ENCODE measurements around the gene DOP1A. TPM values are rescaled to one million over a fixed set of nuclear protein-coding genes. Genes with fewer than 3 reads are reported as not detected.
A peak's percentile ranks its signal among the peaks of the same experiment; 100 is the strongest.

The DOP1A gene
- total RNA-seq, 1 donor from 2014 or later: 19.0 TPM

DNA sequence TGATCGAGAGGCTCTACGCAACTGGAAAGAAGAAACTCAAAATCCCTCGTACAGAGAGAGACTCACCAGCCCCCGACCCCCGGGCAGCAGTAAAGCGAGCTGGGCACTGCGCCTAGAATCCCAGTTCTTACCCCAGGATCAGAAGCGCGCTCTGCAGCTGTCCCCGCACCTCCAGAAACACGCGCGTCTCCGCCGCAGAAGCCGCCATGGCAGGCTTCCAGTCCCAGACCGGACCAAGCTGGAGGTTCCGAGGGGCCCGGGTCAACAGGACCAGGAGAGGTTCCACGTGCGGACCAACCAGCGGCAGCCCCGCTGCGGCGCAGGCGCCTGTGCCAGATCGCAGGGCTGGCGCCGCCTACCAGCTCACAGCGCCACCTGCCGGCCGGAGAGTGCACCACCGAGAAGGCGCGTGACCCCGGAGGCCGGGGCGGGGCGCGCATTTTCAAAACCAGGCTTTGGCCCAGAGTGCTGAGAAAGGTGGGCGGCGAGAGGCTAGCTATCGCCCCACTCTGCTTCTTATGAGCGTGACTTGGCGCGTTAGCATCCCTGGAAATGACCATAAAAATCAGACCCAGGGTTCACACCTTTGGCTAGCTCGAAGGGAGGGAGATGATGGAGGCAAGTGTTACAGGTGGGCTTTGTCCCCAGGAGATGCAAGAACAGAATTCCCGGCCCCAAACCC is 1.8 kb upstream of the DOP1A start, which contains the start of gene UBE3D:
TSS of gene UBE3D (minus strand) at position 331 of the 682 bp plus-strand sequence. CDS start at position 208, 123 bp downstream.
- Mint-ChIP-seq H3K4me1 (ENCODE audit: low read depth) (peaks cover 31% of the 10 kb centered on the region), H3K36me3 (ENCODE audit: low read depth) (no peaks in the 10 kb centered on the region), H3K4me3 (ENCODE audit: unreplicated experiment) (peak within 1 kb of the TSS; percentile 88), H3K27me3 (ENCODE audit: low read depth) (no peaks in the 10 kb centered on the region), H3K27ac (ENCODE audit: unreplicated experiment) (peak within 1 kb of the TSS; percentile 45), H3K9me3 (ENCODE audit: low read depth) (no peaks in the 10 kb centered on the region)
- TF ChIP-seq, protein P1, sequence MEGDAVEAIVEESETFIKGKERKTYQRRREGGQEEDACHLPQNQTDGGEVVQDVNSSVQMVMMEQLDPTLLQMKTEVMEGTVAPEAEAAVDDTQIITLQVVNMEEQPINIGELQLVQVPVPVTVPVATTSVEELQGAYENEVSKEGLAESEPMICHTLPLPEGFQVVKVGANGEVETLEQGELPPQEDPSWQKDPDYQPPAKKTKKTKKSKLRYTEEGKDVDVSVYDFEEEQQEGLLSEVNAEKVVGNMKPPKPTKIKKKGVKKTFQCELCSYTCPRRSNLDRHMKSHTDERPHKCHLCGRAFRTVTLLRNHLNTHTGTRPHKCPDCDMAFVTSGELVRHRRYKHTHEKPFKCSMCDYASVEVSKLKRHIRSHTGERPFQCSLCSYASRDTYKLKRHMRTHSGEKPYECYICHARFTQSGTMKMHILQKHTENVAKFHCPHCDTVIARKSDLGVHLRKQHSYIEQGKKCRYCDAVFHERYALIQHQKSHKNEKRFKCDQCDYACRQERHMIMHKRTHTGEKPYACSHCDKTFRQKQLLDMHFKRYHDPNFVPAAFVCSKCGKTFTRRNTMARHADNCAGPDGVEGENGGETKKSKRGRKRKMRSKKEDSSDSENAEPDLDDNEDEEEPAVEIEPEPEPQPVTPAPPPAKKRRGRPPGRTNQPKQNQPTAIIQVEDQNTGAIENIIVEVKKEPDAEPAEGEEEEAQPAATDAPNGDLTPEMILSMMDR (IDR thresholded peaks at IDR 0.05): peak; percentile 100
- DNase-seq (ENCODE audit: low spot score): no peak

DNA sequence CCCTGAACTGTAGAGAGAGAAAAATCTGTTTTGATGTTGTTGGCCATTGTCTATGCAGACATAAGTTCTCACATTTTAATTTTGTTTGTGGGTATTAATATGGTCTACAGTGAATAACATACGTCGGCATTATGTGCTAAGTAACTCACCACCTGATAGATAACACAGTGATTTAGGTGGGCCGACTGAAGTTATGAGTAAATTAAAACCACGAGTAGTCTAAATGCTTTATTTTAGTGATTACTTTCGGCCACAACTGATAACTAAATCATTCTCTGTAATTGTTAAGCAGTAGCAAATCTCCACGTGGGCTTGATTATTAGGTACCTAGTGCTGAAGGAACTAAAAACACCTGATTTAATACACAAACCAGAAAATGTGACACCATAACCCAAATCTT is 1.1 kb downstream of the DOP1A start:
- Mint-ChIP-seq H3K27me3 (ENCODE audit: low read depth) (no peaks in the 10 kb centered on the region), H3K4me1 (ENCODE audit: low read depth) (peaks cover 41% of the 10 kb centered on the region), H3K27ac (ENCODE audit: unreplicated experiment) (peak overlapping the region; percentile 86), H3K36me3 (ENCODE audit: low read depth) (no peaks in the 10 kb centered on the region), H3K4me3 (ENCODE audit: unreplicated experiment) (peak overlapping the region; percentile 83), H3K9me3 (ENCODE audit: low read depth) (no peaks in the 10 kb centered on the region)
- TF ChIP-seq, protein P1 (IDR thresholded peaks at IDR 0.05): no peak
- DNase-seq (ENCODE audit: low spot score): no peak

DNA sequence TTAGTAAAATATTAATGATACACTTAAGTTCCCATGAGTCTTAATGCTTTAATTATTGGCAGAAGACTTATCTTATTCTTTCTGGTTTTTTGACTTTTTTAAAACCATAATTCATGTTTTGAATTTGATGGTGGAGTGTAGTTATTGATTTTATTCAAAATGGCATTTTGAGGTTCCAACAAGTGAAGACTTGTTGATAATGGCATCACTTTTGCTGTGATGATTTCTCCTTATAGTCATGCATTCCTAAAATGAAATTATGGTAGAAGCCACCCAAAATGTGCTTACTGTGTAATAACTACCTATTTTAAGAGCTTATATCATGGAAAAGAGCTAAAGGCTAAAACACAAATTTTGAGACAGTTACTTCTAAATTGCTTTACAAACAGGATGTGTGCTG is 2.2 kb downstream of the DOP1A start:
- Mint-ChIP-seq H3K27ac (ENCODE audit: unreplicated experiment) (no peak overlapping the region), H3K36me3 (ENCODE audit: low read depth) (no peaks in the 10 kb centered on the region), H3K27me3 (ENCODE audit: low read depth) (no peaks in the 10 kb centered on the region), H3K4me1 (ENCODE audit: low read depth) (peaks cover 35% of the 10 kb centered on the region), H3K4me3 (ENCODE audit: unreplicated experiment) (no peak overlapping the region), H3K9me3 (ENCODE audit: low read depth) (no peaks in the 10 kb centered on the region)
- DNase-seq (ENCODE audit: low spot score): no peak
- TF ChIP-seq, protein P1 (IDR thresholded peaks at IDR 0.05): no peak

DNA sequence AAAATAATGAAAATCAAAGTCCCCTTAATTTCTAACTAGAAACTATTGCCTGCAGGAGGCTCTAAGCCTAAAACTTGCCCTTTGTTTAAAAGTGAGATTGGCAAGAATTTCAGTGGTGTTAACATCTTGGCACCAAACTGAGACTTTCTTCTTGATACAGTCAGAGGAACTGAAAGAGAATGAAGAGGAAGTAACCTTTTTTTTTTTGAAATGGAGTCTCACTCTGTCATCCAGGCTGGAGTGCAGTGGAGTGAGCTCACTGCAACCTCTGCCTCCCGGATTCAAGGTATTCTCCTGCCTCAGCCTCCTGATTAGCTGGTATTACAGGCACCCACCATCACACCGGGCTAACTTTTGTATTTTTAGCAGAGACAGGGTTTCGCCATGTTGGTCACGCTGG is 3.6 kb downstream of the DOP1A start:
- H3K4me3 Mint-ChIP-seq (ENCODE audit: unreplicated experiment): no peak overlapping the region
- no peaks in the 10 kb centered on the region for H3K27me3 Mint-ChIP-seq (ENCODE audit: low read depth)
- H3K4me1 Mint-ChIP-seq (ENCODE audit: low read depth): peaks cover 27% of the 10 kb centered on the region
- H3K27ac Mint-ChIP-seq (ENCODE audit: unreplicated experiment): peak overlapping the region; percentile 28
- H3K9me3 Mint-ChIP-seq (ENCODE audit: low read depth): peaks cover 3% of the 10 kb centered on the region
- DNase-seq (ENCODE audit: low spot score): no peak
- peaks cover 3% of the 10 kb centered on the region for H3K36me3 Mint-ChIP-seq (ENCODE audit: low read depth)
- TF ChIP-seq, protein P1 (IDR thresholded peaks at IDR 0.05): no peak

DNA sequence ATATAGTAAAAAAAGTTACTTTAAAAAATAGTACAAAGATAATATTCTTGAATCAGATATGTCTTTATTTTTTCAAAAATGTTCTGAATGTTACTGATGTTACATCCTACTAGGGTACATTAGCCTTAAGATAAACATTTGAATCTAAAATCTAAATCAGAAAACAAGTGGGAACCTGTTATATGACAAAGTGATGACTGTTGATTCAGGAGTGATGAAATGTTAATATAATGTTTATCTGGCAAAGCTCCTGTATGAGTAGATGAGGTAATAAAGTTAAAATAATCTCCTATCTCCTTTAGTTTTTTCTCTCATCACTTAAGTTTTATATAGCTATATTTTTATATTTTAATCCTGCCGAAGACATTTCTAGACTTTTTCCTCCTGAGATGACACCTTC is 4.2 kb downstream of the DOP1A start:
- peaks cover 3% of the 10 kb centered on the region for H3K9me3 Mint-ChIP-seq (ENCODE audit: low read depth)
- H3K4me1 Mint-ChIP-seq (ENCODE audit: low read depth): peaks cover 26% of the 10 kb centered on the region
- no peak for DNase-seq (ENCODE audit: low spot score)
- no peaks in the 10 kb centered on the region for H3K27me3 Mint-ChIP-seq (ENCODE audit: low read depth)
- peak overlapping the region; percentile 41 for H3K27ac Mint-ChIP-seq (ENCODE audit: unreplicated experiment)
- peaks cover 3% of the 10 kb centered on the region for H3K36me3 Mint-ChIP-seq (ENCODE audit: low read depth)
- H3K4me3 Mint-ChIP-seq (ENCODE audit: unreplicated experiment): no peak overlapping the region
- TF ChIP-seq, protein P1 (IDR thresholded peaks at IDR 0.05): no peak

All from chondrocyte (in vitro differentiated cells).